NCI-H748 (cell line): ENCODE measurements around the gene OSMR.
"Not testable (repeated sequence)": the region's sequence is repeated elsewhere in the genome, so short reads cannot be mapped to it uniquely, and the experiment has no call there.

Experiments used
- DNase-seq: peaks from one replicate; lab custom pipeline; 2025; ENCODE audit not compliant: unreplicated experiment; lab: John Stamatoyannopoulos, UW

OSMR gene

GRCh38 chr5:38830521-38831051 is 15.2 kb upstream of the OSMR start:
- no peak for DNase-seq

- DNase-seq = no peak
These were observed 14.7 kb upstream of the OSMR start for GRCh38 chr5:38831117-38831516.

- peak; percentile 52 for DNase-seq
These were observed 13.9 kb upstream of the OSMR start for GRCh38 chr5:38831909-38832308.

GRCh38 chr5:38832810-38833209 is 13.0 kb upstream of the OSMR start:
- no peak for DNase-seq

- DNase-seq = no peak
These were observed 9.9 kb upstream of the OSMR start for GRCh38 chr5:38835887-38836286.

GRCh38 chr5:38837416-38837815 is 8.4 kb upstream of the OSMR start:
- DNase-seq = no peak

- DNase-seq = no peak
These were observed 7.9 kb upstream of the OSMR start for GRCh38 chr5:38837932-38838331.

- no peak for DNase-seq
These were observed 2.1 kb upstream of the OSMR start for GRCh38 chr5:38843665-38844064.

- DNase-seq = peak; percentile 55
These were observed 683 bp downstream of the OSMR start for GRCh38 chr5:38846379-38847011.

- no peak for DNase-seq
These were observed 1.9 kb downstream of the OSMR start for GRCh38 chr5:38847559-38848347.

GRCh38 chr5:38848637-38849036 is 2.8 kb downstream of the OSMR start:
- no peak for DNase-seq

GRCh38 chr5:38851640-38852039 is 5.8 kb downstream of the OSMR start:
- not testable (repeated sequence) for DNase-seq

- no peak for DNase-seq
These were observed 8.1 kb downstream of the OSMR start for GRCh38 chr5:38853753-38854470.

- no peak for DNase-seq
These were observed 9.1 kb downstream of the OSMR start for GRCh38 chr5:38854907-38855306.

GRCh38 chr5:38856660-38857059 is 10.8 kb downstream of the OSMR start:
- no peak for DNase-seq

GRCh38 chr5:38858839-38859238 is 13.0 kb downstream of the OSMR start:
- no peak for DNase-seq

- DNase-seq = not testable (repeated sequence)
These were observed 16.4 kb downstream of the OSMR start for GRCh38 chr5:38861986-38862770.

- DNase-seq = no peak
These were observed 20.7 kb downstream of the OSMR start for GRCh38 chr5:38866362-38867031.

- DNase-seq = no peak
These were observed 21.2 kb downstream of the OSMR start for GRCh38 chr5:38867032-38867398.

- DNase-seq = no peak
These were observed 21.6 kb downstream of the OSMR start for GRCh38 chr5:38867416-38867815.
